ENCODE data around the gene ZNF608. TPM values are rescaled to one million over a fixed set of nuclear protein-coding genes. Genes with fewer than 3 reads are reported as not detected.

Gene ZNF608
- total RNA-seq, 6 experiments from 2014 or later: 3.9 to 6.5 (median 4.9) TPM

GRCh38 chr5:124713595-124713994, 32.8 kb downstream of the ZNF608 start:
- Histone ChIP-seq H3K4me3 (no peak overlapping the region), H3K27me3 (no peaks in the 10 kb centered on the region), H3K27ac (no peak overlapping the region), H3K9me3 (no peaks in the 10 kb centered on the region), H3K4me1 (peaks cover 0 to 6% (median 0%) of the 10 kb centered on the region in 4 donors), H3K36me3 (no peaks in the 10 kb centered on the region)
- TF ChIP-seq POLR2A (IDR thresholded peaks at IDR 0.05): no peak
- TF ChIP-seq, protein P1, sequence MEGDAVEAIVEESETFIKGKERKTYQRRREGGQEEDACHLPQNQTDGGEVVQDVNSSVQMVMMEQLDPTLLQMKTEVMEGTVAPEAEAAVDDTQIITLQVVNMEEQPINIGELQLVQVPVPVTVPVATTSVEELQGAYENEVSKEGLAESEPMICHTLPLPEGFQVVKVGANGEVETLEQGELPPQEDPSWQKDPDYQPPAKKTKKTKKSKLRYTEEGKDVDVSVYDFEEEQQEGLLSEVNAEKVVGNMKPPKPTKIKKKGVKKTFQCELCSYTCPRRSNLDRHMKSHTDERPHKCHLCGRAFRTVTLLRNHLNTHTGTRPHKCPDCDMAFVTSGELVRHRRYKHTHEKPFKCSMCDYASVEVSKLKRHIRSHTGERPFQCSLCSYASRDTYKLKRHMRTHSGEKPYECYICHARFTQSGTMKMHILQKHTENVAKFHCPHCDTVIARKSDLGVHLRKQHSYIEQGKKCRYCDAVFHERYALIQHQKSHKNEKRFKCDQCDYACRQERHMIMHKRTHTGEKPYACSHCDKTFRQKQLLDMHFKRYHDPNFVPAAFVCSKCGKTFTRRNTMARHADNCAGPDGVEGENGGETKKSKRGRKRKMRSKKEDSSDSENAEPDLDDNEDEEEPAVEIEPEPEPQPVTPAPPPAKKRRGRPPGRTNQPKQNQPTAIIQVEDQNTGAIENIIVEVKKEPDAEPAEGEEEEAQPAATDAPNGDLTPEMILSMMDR (IDR thresholded peaks at IDR 0.05): no peak
- 58% methylated on average over 2 of the region's 2 CpGs for WGBS (ENCODE audit: insufficient coverage, low coverage, low lambda C conversion rate, missing lambda C conversion rate)
- intact Hi-C loops (cut with DNase I): no loop called here
- ATAC-seq (peak in 2 of 4 donors; percentile 26 to 50), DNase-seq (no peak)

DNA sequence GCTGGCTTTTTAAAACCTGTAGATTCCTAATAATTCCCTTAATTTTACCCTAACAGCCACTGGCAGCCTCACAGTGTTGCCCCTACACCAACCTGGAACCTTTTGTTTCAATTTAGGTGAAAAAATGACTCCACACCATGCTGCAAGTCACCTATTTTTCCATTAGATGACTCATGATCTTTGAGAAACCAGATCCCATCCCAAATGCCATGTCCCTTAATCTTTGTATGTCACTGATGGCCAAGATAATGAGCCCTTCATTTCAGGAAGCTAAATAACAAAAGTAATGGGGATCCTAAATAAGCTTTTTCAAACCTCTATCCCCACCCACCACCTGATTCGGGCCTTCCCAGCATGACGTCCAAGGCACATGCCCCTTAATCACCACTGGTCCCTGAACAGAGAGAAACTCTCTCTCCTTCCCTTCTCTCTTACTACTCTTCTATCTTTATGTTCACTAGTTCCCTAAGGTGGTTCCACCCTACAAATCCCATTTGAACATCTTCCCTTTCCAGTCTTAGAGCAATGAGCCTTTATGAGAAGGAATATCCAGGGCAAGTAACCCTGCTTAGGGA, 33.6 kb downstream of the ZNF608 start:
- intact Hi-C loops (cut with DNase I): no loop called here
- no peaks in the 10 kb centered on the region for H3K27me3 ChIP-seq
- H3K9me3 ChIP-seq: no peaks in the 10 kb centered on the region
- H3K4me3 ChIP-seq: no peak overlapping the region
- DNase-seq (no peak), ATAC-seq (no peak)
- H3K27ac ChIP-seq: no peak overlapping the region
- no peaks in the 10 kb centered on the region for H3K4me1 ChIP-seq
- 74% methylated on average over 2 of the region's 2 CpGs for WGBS (ENCODE audit: insufficient coverage, low coverage, low lambda C conversion rate, missing lambda C conversion rate)
- H3K36me3 ChIP-seq: no peaks in the 10 kb centered on the region
- TF ChIP-seq, protein P1 (IDR thresholded peaks at IDR 0.05): no peak
- TF ChIP-seq POLR2A (IDR thresholded peaks at IDR 0.05): no peak

DNA sequence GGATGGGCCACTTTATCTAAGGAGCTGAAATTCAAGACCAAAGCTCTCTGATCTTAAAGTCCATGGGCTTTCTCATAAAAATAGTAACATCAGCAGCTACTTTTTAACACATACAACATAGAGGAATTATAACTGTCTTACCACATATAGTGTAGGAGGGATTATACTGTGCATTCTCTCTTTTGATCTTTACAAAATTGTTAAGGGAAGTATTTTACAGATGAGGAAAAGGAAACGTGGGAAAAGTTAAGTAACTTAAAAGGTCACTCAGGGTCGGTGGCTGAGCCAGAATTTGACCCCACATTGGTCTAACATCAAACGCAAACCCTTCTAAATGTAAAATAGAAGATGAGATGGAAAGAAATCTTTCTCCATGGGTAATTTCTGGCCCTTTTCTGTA, 38.4 kb downstream of the ZNF608 start:
- Histone ChIP-seq H3K27ac (no peak overlapping the region), H3K9me3 (no peaks in the 10 kb centered on the region), H3K27me3 (no peaks in the 10 kb centered on the region), H3K36me3 (no peaks in the 10 kb centered on the region), H3K4me1 (no peaks in the 10 kb centered on the region), H3K4me3 (no peak overlapping the region)
- TF ChIP-seq, protein P1 (IDR thresholded peaks at IDR 0.05): no peak
- no peak for TF ChIP-seq POLR2A (IDR thresholded peaks at IDR 0.05)
- intact Hi-C loops (cut with DNase I): no loop called here
- 28% methylated on average over 3 of the region's 3 CpGs for WGBS (ENCODE audit: insufficient coverage, low coverage, low lambda C conversion rate, missing lambda C conversion rate)
- no peak for ATAC-seq
- DNase-seq: no peak

DNA sequence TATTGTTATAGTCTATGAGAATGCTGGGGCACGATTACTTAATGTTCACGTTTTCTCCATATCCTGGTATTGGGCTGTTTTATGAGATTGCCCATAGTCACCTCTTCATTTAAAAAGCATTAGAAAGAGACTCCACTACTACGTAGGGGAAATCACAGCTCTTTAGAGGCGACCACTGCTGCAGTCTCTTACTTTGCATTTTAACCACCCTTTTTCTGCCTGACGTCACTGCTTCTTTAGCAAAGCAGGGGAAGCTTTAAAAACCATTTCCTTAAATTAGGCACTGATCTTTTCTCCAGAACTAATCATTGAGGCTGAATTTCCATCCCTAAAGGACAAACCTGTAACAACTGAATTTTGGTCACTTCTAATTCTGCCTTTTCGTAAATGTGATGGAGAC, 38.9 kb downstream of the ZNF608 start:
- TF ChIP-seq, protein P1 (IDR thresholded peaks at IDR 0.05): no peak
- TF ChIP-seq POLR2A (IDR thresholded peaks at IDR 0.05): no peak
- H3K27me3 ChIP-seq: no peaks in the 10 kb centered on the region
- no peaks in the 10 kb centered on the region for H3K9me3 ChIP-seq
- no peak overlapping the region for H3K27ac ChIP-seq
- H3K36me3 ChIP-seq: no peaks in the 10 kb centered on the region
- 72% methylated on average over 5 of the region's 6 CpGs for WGBS (ENCODE audit: insufficient coverage, low coverage, low lambda C conversion rate, missing lambda C conversion rate)
- no peaks in the 10 kb centered on the region for H3K4me1 ChIP-seq
- H3K4me3 ChIP-seq: no peak overlapping the region
- DNase-seq (no peak), ATAC-seq (no peak)
- intact Hi-C loops (cut with DNase I): no loop called here

Data from right lobe of liver (tissue), 6 donors.